ENCODE measurements around the gene PDE11A.

DNA sequence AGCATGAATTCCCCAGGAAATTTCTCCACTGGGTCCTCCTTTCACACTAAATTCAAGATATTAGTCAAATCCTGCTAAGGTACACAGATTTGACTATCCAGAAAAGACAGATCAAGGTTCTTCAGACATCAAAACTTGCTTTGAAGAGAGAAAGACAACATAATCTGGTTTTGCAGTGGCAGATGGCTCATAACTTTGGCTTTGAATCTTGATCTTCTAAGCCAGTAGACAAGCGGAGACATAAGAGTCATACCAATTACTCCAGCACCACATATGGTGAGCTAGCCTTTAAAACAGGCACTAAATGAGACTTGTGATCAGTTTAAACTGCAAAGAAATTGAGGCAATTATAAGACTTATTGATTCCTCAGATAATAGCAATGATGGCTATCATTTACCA, 29.3 kb downstream of the PDE11A start:
- no peak for TF ChIP-seq POLR2A (IDR thresholded peaks at IDR 0.05)
- TF ChIP-seq, protein P1, sequence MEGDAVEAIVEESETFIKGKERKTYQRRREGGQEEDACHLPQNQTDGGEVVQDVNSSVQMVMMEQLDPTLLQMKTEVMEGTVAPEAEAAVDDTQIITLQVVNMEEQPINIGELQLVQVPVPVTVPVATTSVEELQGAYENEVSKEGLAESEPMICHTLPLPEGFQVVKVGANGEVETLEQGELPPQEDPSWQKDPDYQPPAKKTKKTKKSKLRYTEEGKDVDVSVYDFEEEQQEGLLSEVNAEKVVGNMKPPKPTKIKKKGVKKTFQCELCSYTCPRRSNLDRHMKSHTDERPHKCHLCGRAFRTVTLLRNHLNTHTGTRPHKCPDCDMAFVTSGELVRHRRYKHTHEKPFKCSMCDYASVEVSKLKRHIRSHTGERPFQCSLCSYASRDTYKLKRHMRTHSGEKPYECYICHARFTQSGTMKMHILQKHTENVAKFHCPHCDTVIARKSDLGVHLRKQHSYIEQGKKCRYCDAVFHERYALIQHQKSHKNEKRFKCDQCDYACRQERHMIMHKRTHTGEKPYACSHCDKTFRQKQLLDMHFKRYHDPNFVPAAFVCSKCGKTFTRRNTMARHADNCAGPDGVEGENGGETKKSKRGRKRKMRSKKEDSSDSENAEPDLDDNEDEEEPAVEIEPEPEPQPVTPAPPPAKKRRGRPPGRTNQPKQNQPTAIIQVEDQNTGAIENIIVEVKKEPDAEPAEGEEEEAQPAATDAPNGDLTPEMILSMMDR (IDR thresholded peaks at IDR 0.05), result no peak
